K562 (cell line): Measurements from ENCODE around the gene SOCS3. TPM values are rescaled to one million over a fixed set of nuclear protein-coding genes. Genes with fewer than 3 reads are reported as not detected.
A peak's percentile ranks its signal among the peaks of the same experiment; 100 is the strongest.

Experiments
- ARNT ChIP-seq, 2 experiments: fragments of 450-650 bp; IDR thresholded peaks; 2 replicates each; pipeline ENCODE4 v1.6.1; 2016; ENCODE audit warnings: mild to moderate bottlenecking in 1 of 2
- JUND ChIP-seq, 2 experiments: IDR thresholded peaks; 2 replicates in 1 of 2; 3 replicates in 1 of 2; pipeline ENCODE4 v1.6.1; 2011; ENCODE audit warnings: borderline replicate concordance in 2 of 2, low read depth in 2 of 2, low read length in 2 of 2, improper control_type of control experiment in 1 of 2, missing biosample characterization in 1 of 2, missing genetic modification characterization in 1 of 2, missing genetic modification reagents in 1 of 2
- MCM7 ChIP-seq, 2 experiments: fragments of 450-650 bp; IDR thresholded peaks; 2 replicates each; pipeline ENCODE4 v1.6.1; 2016 to 2018
- MECOM ChIP-seq: fragments of 250-450 bp; sonication (Bioruptor Pico); IDR thresholded peaks from 2 replicates; pipeline ENCODE4 v1.8.0; 2022; ENCODE audit warnings: inconsistent platforms
- NCOA1 ChIP-seq: fragments of 450-650 bp; IDR thresholded peaks from 2 replicates; pipeline ENCODE4 v1.6.1; 2016; ENCODE audit warnings: low read depth
- NFIC ChIP-seq: fragments of 450-650 bp; IDR thresholded peaks from 2 replicates; pipeline ENCODE4 v1.6.1; 2017; ENCODE audit warnings: mild to moderate bottlenecking, inconsistent platforms
- NUFIP1 ChIP-seq: fragments of 450-650 bp; IDR thresholded peaks from 2 replicates; pipeline ENCODE4 v1.6.1; 2018; ENCODE audit not compliant: partially characterized antibody
- POLR2G ChIP-seq: fragments of 200-400 bp; formaldehyde crosslinking; IDR thresholded peaks from 2 replicates; pipeline ENCODE4 v1.6.1; 2017; ENCODE audit warnings: low read depth, mild to moderate bottlenecking, antibody characterized with exemption, low read length, moderate library complexity
- U2AF1 ChIP-seq: fragments of 200-400 bp; formaldehyde crosslinking; optimal IDR thresholded peaks from 2 replicates; pipeline ENCODE3; 2017; ENCODE audit warnings: mild to moderate bottlenecking, low read depth, low read length, moderate library complexity
- UBTF ChIP-seq, 2 experiments: IDR thresholded peaks; 2 replicates each; pipeline ENCODE4 v1.6.1; 2012; ENCODE audit warnings: improper control_type of control experiment in 2 of 2, low read depth in 2 of 2, low read length in 2 of 2, borderline replicate concordance in 1 of 2
- ZBTB33 ChIP-seq: sonication (generic); formaldehyde crosslinking; IDR thresholded peaks from 2 replicates; pipeline ENCODE4 v1.8.1; 2023; ENCODE audit warnings: mild to moderate bottlenecking, missing genetic modification reagents
- polyA plus RNA-seq, 8 experiments: library from polyadenylated mRNA; depleted of rRNA in 4 of 8; stranded (reverse) in 5 of 8; unstranded in 3 of 8; fragments of >200 nt; fragmentation: Nextera tagmentation in 2 of 8; fragmentation: Illumina TruSeq in 1 of 8; extraction: Ambion mirVana in 2 of 8; extraction: Trizol in 1 of 8; gene quantifications; 2 replicates each; pipeline versions ENCODE4 v1.2.1 to v1.2.3, GENCODE V29; 2011 to 2014; ENCODE audit warnings: inconsistent platforms in 1 of 8, missing spikeins in 1 of 8
- total RNA-seq, 7 experiments: library from RNA; depleted of rRNA in 6 of 7; stranded (reverse); fragments of >200 nt in 6 of 7; fragmentation: Illumina TruSeq in 2 of 7; extraction: Trizol in 2 of 7; gene quantifications; 2 replicates each; pipeline versions ENCODE4 v1.2.1 to v1.2.3, GENCODE V29; 2011 to 2021; ENCODE audit warnings: low replicate concordance in 1 of 7
- TF ChIP-seq, protein P1 (sequence below), 3 experiments: fragments of 200-800 bp in 1 of 3; fragments of 250-450 bp in 1 of 3; fragments of 450-650 bp in 1 of 3; sonication (Bioruptor Pico) in 1 of 3; sonication (Bioruptor generic) in 1 of 3; formaldehyde crosslinking in 1 of 3; IDR thresholded peaks; 2 replicates each; pipeline versions ENCODE4 v1.6.1 to v1.8.0; 2016 to 2022; ENCODE audit warnings: mild to moderate bottlenecking in 2 of 3, missing genetic modification characterization in 2 of 3, missing compliant biosample characterization in 1 of 3, moderate library complexity in 1 of 3
- TF ChIP-seq, protein P2 (sequence below): fragments of 450-650 bp; formaldehyde crosslinking; IDR thresholded peaks from 2 replicates; pipeline ENCODE4 v1.4.0; 2022; ENCODE audit warnings: missing genetic modification characterization

SOCS3 gene
- total and polyA plus RNA-seq, 9 of the 15 experiments (the other 6 are each of a cell fraction or from before 2014, with no cell fraction given): 0.56 to 38.9 (median 13.7) TPM

DNA sequence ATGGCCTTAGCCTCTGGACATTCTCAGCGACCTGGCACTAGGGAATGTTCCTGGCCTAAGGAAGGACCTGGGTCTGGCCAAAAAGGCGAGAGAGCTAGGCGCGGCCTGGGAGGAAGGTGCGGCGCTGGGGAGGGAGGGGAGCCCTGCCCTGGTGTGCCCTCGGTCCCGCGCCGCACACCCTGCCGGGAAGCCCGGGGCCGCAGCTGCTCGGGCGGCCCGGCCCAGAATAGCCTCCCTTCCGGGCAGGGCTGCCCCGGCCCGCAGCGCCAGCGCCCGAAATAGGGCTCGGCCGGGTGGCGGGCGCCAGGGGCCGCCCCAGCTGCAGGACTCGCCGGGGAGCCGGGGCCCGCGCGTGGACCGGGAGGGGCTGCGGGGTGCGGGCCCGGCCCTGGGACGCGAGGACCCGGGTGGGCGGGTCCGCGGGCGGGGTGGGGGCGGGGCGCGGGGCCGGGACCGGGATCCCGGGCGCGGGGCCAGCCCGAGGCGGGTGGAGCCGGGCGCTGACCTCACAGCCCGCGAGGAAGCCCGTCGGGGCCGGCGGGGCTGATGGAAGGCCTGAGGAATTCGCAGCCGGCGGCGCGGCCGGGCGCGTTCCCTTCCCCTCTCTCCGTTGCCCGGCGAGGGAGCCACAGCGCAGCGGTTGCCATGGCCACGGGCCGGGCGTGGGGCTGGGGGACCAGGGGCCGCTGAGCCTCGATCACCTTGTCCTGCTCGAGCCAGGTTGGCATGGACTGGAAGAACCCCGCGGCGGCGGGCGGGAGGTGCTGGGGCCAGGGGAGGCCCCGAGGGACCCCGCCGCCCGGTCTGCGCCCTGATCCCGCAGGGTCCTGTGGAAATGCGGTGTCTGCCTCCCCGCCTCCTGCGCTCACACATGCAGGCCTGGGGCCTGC, 18.1 kb downstream of the SOCS3 start (continued):
- TF ChIP-seq, protein P1, sequence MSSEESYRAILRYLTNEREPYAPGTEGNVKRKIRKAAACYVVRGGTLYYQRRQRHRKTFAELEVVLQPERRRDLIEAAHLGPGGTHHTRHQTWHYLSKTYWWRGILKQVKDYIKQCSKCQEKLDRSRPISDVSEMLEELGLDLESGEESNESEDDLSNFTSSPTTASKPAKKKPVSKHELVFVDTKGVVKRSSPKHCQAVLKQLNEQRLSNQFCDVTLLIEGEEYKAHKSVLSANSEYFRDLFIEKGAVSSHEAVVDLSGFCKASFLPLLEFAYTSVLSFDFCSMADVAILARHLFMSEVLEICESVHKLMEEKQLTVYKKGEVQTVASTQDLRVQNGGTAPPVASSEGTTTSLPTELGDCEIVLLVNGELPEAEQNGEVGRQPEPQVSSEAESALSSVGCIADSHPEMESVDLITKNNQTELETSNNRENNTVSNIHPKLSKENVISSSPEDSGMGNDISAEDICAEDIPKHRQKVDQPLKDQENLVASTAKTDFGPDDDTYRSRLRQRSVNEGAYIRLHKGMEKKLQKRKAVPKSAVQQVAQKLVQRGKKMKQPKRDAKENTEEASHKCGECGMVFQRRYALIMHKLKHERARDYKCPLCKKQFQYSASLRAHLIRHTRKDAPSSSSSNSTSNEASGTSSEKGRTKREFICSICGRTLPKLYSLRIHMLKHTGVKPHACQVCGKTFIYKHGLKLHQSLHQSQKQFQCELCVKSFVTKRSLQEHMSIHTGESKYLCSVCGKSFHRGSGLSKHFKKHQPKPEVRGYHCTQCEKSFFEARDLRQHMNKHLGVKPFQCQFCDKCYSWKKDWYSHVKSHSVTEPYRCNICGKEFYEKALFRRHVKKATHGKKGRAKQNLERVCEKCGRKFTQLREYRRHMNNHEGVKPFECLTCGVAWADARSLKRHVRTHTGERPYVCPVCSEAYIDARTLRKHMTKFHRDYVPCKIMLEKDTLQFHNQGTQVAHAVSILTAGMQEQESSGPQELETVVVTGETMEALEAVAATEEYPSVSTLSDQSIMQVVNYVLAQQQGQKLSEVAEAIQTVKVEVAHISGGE (CRISPR knock-in tag; IDR thresholded peaks at IDR 0.05): peak in 1 of 3 experiments; percentile 80; a peak in 3 of 6 replicates
- TF ChIP-seq UBTF (IDR thresholded peaks at IDR 0.05; ENCODE audit: borderline replicate concordance in 1 of 2, low read depth in 2 of 2, low read length in 2 of 2): peak; percentile 46 to 73; a peak in 1 of 4 replicates
- no peak for TF ChIP-seq MECOM (CRISPR knock-in tag)
- 0 out of 2 replicates have a peak, but pooled peaks have one; percentile 18 for TF ChIP-seq JUND (IDR thresholded peaks at IDR 0.05; ENCODE audit: borderline replicate concordance, low read depth, low read length)
- no peak; the same call in 2 of the 3 replicates for TF ChIP-seq JUND (tag; IDR thresholded peaks at IDR 0.05; ENCODE audit: borderline replicate concordance, low read depth, low read length)
- TF ChIP-seq NFIC: peak; percentile 43; the same call in 1 of the 2 replicates
- peak; percentile 28 for TF ChIP-seq U2AF1
- TF ChIP-seq ZBTB33 (CRISPR knock-in tag): peak; percentile 4; the same call in 1 of the 2 replicates
- no peak for TF ChIP-seq NUFIP1
- no peak for TF ChIP-seq ARNT (IDR thresholded peaks at IDR 0.05)
- TF ChIP-seq NCOA1: no peak
- TF ChIP-seq, protein P2, sequence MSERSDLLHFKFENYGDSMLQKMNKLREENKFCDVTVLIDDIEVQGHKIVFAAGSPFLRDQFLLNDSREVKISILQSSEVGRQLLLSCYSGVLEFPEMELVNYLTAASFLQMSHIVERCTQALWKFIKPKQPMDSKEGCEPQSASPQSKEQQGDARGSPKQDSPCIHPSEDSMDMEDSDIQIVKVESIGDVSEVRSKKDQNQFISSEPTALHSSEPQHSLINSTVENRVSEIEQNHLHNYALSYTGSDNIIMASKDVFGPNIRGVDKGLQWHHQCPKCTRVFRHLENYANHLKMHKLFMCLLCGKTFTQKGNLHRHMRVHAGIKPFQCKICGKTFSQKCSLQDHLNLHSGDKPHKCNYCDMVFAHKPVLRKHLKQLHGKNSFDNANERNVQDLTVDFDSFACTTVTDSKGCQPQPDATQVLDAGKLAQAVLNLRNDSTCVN (CRISPR knock-in tag): no peak
- no peak for TF ChIP-seq MCM7 (IDR thresholded peaks at IDR 0.05)
- peak; percentile 63 for TF ChIP-seq POLR2G
